GM18861 (cell line): ENCODE data around the gene IL1R1.

ENCODE experiments used
- ATAC-seq: cut with Tn5 transposase; IDR thresholded peaks from one replicate; pipeline ENCODE4 v1.9.1; 2021; ENCODE audit not compliant: unreplicated experiment

The IL1R1 gene

DNA sequence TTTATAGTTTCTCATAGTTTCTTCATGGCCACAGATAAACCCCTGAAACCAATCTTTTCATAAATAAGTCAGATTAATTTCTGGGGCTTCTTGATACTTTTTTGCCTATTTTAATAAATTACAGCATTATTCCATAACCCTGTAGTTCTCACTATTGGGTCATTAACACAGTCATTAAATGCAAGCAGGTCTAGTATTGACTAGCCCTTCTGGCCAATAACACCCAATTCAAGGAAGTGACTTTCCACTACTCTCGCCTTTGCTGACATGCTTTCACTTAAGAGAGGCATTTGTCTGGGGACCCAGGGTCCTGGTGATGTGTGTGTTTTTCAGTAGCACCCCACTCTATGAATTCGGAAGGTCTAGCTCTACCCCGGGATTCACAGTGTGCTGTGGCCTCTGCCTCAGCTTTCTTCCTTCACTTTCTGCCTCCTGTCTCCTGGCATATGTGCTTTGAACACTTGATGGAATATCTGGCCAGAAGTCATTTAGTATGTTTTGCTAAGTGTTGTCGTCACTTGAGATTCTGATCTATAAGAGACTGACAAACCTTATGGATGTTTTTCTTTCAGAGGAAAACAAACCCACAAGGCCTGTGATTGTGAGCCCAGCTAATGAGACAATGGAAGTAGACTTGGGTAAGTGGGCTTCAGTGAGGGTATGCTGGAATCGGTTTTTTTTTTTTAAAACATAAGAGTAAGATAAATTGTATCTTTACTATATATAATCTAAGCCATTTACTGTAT is 25.7 kb downstream of the IL1R1 start:
- no peak for ATAC-seq

DNA sequence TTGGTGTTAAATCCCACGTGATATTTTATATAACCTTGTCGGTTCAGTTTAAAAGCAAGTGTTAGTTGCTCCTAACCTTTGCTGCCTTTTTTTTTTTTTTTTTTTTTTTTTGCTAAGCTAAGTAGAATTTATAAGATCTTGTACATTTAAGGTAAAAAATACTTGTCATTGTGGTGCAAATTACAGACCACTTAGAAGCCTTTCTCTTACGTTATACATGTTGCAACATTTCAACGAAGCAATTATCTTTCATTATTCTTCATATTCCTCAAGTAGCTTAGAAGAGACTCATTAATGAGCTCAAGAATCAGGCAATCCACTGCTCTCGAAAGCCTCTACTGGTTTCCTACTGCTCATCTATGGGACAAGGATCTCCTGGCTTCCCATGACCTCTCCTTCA is 29.4 kb downstream of the IL1R1 start:
- ATAC-seq: no peak

DNA sequence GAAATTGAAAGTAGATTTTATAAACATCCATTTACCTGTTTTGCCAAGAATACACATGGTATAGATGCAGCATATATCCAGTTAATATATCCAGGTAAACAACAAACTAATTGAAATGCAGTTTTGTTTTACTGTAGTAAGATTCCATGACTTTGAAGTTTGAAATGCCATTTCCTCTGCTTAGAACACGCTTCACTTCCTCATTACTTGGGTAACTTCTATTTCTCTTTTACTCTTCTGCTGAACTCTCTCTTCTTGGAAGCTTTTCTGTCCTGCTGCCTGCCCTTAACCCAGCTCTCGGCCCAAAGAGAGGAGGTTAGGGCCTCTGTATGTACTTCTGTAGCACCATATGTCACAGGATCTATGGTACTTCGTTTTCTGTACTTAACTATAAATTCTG is 30.2 kb downstream of the IL1R1 start:
- no peak for ATAC-seq

DNA sequence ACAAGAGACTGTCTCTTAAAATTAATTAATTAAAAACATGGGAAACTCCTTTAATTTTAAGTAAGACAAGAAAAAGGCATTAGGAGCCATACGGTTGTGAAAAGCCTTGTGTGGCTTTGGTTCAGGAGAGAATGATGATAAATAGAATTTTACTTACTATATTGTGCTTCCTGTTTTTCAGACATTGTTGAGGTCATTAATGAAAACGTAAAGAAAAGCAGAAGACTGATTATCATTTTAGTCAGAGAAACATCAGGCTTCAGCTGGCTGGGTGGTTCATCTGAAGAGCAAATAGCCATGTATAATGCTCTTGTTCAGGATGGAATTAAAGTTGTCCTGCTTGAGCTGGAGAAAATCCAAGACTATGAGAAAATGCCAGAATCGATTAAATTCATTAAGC is 33.6 kb downstream of the IL1R1 start:
- ATAC-seq: no peak

DNA sequence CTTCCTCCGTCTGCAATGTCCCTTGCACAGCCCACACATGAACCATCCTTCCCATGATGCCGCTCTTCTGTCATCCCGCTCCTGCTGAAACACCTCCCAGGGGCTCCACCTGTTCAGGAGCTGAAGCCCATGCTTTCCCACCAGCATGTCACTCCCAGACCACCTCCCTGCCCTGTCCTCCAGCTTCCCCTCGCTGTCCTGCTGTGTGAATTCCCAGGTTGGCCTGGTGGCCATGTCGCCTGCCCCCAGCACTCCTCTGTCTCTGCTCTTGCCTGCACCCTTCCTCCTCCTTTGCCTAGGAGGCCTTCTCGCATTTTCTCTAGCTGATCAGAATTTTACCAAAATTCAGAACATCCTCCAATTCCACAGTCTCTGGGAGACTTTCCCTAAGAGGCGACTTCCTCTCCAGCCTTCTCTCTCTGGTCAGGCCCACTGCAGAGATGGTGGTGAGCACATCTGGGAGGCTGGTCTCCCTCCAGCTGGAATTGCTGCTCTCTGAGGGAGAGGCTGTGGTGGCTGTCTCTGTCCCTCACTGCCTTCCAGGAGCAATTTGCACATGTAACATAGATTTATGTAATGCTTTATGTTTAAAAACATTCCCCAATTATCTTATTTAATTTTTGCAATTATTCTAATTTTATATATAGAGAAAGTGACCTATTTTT is 35.4 kb downstream of the IL1R1 start:
- ATAC-seq: no peak

DNA sequence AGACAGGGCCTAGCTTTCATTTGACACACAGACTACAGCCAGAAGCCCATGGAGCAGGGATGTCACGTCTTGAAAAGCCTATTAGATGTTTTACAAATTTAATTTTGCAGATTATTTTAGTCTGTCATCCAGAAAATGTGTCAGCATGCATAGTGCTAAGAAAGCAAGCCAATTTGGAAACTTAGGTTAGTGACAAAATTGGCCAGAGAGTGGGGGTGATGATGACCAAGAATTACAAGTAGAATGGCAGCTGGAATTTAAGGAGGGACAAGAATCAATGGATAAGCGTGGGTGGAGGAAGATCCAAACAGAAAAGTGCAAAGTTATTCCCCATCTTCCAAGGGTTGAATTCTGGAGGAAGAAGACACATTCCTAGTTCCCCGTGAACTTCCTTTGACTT is 36.5 kb downstream of the IL1R1 start:
- ATAC-seq: no peak

DNA sequence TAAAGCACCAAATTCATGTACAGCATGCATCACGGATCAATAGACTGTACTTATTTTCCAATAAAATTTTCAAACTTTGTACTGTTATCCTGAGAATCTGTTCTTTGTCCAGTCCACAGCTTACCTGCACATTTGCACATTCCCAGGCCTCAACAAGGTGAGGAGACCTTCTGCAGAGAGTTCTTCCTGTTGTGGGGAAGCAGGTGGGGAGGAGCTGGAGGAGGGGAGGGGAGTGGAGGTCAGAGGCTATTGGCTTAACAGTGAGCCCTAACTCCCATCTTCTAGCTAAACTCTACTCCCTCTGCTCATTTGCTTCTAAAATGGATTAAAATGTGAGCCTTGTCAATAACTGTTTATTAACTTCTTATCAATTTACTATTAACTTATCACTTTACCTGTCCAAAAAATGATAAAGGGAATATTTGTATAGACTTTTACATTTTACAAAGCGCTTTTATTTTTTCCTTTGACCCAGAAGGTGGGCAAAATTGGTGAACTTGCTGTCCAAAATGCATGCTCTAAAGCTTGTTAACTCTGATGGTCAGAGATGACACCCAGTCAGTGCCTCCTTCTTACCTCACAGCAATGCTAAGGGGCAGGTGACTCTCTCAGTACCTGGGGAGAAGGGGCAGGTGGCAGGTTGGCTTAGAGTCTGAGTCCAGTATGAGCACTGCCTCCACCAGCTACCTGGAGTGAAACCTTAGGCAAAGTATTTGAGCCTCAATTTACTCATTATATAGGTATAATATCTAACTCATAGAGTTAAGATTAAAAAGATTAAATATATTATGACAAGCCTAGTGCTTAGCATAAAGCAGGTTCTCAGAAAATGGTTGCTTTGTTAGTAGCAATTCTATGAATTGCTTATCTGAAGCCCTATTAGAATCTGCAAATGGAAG is 37.5 kb downstream of the IL1R1 start:
- no peak for ATAC-seq

DNA sequence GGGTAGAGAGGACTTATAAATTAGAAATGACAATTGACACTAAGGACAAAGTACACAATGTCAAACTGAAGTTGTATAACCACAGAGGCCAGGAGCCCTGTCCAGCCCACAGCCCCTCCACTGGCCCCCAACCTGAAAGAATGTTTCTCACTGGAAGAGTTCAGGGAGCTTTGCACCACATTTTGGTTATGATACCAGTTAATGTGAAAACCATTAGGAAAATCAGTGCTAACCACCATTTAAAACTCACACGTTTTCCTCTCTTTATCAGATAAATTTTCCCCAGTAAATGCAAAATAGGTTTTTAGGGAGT is 38.1 kb downstream of the IL1R1 start:
- no peak for ATAC-seq

DNA sequence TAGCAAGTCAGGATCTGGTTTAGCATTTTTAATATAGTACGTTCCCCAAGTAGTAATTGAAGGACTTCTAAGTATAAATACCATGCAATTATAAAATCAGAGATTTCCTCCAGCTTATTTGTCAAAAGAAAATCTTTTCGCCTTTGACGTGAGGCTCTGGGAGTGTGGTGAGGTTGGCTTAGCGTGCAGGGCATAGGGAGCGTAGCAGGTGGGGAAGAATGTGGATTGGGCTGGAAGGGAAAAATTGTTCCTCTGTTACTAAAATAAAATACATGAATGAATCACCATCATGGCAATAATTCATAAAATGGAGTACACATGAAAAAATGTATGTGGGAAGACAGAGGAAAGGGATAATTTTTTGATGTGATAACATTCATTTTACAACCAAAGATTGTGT is 38.8 kb downstream of the IL1R1 start:
- no peak for ATAC-seq

DNA sequence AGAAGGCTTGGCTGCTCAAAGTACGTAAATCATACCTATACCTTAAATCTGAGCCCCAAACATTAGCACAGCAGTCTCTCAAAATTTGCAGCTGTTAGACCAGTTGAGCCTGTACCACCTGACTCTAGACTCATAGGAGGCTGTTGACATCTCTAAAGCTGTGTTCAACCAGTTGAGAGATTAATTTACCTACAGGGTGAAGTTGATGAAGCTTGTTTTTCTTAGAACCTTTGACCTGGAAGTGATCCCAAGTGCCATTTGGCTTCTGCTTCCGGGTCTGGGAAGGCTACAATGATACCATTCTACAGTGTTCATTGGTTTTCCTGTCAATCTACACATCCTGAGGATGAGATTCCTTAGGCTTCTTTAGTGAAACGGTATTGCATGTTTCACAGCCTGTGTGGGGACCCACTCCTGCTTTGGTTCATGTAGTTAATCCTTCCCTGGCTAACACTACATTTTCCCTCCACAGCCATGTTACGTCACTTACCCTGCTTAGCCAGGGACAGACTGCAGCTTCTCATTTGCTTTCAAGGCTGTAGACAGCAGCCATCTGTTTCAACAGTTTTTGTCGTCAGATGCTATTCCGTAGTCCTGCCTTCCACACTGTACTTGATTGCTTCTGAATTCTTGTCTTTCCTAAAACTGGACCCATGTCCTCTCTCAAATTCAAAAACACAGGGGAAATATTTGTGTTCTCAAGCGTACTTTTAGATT is 39.5 kb downstream of the IL1R1 start:
- no peak for ATAC-seq

DNA sequence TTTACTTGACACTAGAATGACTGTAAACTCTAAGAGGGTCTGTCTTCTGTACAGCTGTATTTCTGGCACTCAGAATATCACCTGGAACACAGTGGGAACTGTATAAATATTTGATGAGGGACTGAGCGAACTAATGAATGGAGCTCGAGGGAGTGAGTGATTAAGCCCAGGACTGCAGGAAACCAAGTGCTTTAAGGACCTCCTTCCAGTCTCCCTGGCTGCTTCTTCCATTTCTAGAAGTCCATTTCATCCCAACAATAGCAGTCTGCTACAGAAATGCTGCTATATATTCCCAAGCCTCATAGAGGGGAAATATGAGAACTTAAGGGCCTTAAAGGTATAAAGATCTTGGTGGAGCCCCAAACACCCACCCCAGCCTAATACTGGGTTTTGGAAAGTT is 41.5 kb downstream of the IL1R1 start:
- no peak for ATAC-seq

DNA sequence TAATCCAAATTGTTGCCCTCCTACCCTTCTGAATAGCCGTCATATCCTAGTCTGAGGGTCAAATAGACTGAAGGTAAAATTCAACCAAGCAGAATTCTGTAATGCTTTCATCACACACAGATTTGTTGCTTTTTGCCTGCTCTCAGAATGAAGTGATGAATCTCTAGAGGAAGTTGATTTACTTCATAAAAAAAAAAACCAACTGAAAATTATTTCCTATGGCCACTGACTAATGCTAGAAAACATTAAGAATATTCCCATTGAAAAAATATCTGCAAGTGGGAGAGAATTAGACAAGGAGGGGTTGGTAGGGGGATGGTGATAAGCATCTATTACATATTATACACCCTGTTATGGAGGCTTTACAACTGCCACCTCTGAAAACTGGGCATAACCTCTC is 42.0 kb downstream of the IL1R1 start:
- no peak for ATAC-seq

DNA sequence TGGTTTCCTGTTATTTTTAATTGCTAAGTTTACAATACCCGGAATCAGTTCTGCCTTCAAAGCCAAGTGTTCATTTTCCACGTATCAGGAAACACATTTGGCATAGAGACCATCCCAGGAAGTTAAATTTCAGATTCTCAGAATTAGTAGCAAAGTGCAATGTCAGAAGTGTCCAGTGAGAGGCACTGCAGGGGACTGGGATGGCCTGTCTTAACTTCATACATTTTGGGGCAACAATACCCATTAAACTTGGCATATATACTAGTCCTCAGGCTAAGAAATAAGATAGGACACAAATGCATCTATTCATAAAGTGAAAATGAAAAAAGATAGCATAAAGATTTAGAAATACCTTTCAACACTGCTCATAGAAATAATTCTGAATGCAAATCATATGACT is 42.8 kb downstream of the IL1R1 start:
- ATAC-seq: no peak

DNA sequence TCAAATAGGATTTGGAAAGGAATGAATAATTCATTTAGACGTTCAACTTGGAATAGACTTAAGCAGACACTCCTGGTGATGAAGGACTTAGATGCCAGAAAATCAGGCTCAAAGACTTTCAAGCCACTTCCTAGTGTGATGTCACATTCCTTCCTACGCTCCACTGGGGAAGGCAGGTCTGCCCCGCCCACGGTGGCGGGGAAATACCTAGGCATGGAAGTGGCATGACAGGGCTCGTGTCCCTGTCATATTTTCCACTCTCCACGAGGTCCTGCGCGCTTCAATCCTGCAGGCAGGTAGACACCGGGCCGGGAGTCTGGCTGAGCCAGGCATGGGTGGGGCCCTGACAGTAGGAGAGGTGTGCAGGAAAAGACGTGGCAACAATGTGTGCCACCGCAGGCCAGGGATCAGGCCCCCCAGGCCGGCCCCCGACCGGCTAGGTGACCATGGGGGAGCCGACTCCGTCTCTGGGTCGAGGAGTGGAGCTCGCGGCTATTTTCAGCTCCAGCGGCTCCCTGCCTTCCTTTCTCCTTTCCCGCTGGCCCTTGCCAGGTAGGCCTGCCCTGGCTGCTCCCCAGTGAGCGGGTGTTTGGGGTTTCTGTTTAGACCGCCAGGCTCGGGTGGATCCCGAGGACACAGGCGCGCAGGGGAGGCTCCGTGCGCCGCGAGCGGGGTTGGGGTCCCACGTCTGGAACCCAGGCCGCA is 44.4 kb downstream of the IL1R1 start, which contains the start of gene IL1RL2:
IL1RL2 (plus strand) TSS at position 233 of the 705 bp plus-strand sequence. CDS start 845 bp downstream, outside the sequence.
- ATAC-seq: no peak

DNA sequence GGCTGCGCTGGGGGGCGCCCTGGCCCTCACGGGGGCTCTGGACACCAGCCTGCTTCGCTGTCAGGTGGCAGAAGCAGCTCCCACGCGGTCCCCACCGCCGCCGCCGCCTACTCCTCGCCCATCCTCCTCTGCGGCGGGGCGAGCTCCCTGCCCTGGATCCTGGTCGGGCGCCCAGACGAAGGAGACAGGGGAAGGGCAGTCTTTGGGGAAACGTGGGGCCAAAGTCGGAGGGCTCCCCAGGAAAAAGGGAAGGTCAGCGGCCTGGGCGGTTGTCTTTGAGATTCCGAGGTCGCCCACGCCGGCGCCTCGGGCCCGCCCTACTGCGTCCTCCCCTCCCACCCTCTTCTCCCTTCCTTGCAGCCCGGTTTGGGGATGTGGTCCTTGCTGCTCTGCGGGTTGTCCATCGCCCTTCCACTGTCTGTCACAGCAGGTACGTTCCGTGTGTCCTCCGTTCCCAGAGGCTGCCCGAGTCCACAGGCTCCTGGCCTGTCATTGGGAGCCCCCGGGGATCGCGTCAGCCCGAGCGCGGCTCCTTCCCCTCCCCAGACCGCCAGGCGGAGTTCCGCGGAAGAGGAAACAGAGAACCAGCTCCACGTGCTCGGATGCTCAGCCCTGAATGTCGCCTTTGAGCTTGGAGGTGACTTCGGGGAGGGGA is 45.1 kb downstream of the IL1R1 start:
- ATAC-seq: no peak

DNA sequence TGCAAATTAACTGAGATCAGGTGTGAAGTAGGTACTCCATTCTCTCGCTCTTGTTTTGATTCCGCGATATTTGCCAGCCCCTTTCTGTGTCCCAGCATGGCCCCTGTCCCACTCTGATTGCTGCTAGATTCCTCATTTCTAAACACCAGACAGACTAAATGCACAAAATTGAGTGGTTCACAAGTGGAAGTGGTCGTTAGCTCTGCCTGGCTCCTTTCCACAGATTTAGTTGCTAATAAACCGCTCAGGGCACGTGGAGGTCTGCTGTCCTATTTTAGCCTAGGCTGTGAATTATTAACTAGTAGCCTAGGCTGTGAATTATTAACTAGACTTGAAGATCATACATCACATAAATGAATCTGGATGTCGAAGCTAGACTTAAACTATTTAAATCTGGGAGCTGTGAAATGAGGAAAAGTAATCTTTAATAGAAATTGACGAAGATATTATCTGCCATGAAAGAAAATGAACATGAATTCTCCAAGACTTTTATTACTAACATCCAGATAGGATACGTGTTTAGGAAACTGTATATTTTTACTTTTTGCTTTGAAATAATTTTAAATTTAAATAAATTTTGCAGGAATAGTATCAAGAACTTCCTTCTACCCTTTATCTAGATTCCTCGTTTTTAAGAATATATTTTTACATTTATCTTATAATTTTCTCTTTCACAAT is 48.0 kb downstream of the IL1R1 start:
- no peak for ATAC-seq

DNA sequence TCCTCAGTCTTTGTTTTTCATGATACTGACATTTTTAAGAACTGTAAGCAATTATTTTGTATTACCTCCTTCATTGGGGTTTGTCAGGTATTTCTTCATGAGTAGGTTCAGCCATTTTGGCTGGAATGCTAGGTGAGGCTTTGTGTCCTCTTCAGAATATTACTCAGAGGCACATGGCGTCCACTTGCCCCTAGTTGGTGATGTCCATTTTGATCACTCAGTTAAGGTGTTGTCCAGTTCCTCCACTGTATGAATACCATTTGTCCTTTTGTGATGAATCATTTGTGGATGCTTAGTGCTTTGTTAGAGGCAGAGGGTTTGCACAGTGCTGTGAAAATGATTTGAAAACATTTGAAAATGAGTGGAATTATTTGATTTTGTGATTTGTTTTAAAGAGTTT is 49.0 kb downstream of the IL1R1 start:
- no peak for ATAC-seq

DNA sequence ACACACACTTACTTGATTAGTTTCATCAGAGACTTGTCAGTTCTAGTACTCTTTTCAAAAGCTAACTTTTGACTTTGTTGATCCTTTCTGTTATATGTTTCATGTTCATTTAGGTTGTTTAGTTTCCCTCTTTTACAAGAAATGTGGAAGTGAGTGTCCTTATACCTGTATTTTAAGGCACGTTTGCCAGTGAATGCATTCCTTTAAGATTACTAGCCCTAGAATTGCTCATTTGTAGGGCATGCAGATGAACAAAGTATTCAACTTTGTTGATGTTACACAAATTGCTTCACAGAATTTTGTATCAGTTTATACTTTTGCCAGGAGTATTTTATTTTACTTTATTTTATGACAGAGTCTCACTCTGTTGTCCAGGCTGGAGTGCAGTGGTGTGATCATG is 50.5 kb downstream of the IL1R1 start:
- no peak for ATAC-seq

DNA sequence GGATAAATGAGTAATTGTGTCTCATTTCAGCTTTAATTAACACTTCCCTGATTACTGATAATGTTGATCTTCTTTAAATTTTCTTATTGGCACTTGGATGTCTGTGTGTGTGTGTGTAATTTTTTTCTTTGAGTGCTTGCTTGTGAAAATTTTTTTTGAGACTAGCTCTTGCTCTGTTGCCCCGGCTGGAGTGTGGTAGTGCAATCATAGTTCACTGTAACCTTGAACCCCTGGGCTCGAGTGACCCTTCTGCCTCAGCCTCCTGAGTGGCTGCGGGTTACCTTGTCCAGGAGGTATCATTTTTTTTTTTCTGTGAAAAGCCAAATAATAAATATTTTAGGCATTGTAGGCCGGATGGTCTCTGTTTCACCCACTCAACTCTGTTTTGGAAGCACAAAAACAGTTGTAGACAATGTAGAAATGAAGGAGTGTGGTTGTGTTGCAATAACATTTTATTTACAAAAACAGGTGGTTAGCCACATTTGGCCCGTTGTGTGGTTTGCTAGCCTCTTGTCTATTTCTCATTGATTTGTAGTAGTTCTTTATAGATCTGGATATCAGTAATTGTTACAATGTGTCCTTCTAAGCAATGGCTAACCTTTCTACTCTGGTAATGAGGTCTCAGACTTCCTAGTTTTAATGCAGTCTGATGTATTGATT is 52.2 kb downstream of the IL1R1 start:
- no peak for ATAC-seq
